Eye (tissue), 1 donor: Measurements from ENCODE around the gene B4GALT7.
"Not testable (repeated sequence)": the region's sequence is repeated elsewhere in the genome, so short reads cannot be mapped to it uniquely, and the experiment has no call there.

ENCODE experiments used
- DNase-seq: peaks from one replicate; pipeline ENCODE4 v3.0.0-alpha.2; 2015

Gene B4GALT7

DNA sequence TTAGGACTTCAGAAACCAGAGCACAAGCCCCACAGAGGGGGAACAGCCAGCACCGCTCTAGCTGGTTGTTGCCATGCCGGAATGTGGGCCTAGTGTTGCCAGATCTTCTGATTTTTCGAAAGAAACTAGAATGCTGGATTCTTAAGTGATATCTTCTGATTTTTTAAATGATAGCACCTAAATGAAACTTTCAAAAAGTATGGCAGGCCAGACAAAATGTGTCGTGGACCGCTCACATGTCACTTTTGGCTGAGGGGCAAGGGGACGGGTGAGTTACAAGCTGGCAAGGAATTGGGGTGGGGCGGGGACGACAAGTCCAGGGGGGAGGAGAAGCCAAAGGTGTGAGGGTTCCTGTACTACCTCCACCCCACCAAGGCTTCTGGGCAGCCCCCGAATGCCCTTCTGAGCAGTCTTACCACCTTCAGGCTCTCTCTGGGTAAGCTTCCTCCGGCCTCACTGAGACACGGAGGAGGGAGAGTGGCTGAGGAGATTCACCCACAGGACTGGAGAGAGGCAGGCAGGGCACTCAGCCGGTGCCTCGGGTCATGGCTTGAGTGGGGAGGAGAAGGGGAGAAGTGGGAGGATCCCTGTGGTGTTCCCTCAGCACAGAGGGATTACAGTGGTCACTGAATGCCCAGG is 10.3 kb downstream of the B4GALT7 start:
- no peak for DNase-seq

DNA sequence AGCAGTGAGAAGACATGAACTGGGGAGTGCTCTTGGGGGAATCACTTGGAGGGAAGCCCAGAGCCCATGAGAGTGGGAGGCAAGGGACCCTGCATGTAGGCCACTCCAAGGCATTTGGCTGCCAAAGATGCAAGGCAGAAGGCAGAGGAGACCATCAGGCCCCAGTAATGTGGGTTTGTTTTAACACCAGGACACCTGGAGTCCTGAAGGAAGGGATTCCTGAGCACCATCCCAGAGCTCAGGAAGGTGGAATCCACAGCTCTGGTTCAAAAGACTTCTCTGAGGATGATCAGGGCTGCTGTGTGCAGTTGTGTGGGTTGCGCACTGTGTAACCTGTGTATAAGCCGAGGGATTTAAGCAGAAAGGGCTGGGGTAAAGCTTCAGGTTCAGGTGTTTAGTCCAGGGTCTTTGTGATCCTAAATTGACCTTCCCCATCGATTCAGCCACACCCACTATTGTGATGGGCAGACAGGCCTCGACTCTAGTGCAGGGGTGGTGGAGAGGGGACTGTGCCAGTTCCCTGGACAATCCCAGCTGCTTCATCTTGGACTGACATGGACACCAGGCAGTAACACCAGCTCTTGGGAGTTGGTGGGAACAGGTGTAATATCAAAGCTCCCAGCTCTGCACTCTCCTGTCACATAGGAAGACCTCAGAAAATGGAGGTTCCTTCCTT is 11.0 kb downstream of the B4GALT7 start:
- no peak for DNase-seq

DNA sequence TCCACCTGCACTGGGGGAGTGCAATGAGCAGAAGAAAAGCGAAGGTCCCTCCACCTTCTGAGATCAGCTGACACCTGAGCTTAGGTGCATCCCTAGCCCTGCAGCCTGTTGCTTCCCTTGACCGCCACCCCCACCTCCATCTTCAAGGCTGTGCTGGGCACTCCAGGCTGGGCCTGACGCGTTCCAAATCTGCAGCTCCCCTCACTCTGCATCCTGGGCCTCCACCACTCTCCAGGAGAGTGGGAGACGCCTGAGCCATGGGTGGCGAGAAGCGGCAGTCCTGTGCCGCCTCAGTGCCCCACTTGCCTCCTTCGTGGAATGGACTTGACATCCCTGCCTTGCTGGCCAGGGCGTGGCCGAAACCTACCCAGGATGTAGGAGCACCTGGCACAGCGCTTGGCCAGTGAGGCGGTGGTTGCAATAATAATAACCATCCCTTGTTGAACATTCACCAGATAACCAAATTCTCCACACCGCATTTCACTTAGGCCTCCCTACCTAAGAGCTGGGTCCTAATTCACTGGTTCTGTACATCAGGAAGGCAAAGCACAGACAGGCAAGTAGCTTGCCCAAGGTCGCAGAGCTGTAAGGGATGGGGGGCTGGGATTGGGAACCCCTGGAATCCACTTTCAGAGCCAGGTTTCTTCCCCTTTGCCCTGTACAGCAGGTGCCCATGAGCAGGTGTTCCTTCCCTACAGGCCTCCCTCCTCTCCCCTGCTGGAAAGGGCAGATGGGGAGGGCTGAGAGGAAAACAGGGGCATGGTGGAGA is 11.7 kb downstream of the B4GALT7 start:
- no peak for DNase-seq

DNA sequence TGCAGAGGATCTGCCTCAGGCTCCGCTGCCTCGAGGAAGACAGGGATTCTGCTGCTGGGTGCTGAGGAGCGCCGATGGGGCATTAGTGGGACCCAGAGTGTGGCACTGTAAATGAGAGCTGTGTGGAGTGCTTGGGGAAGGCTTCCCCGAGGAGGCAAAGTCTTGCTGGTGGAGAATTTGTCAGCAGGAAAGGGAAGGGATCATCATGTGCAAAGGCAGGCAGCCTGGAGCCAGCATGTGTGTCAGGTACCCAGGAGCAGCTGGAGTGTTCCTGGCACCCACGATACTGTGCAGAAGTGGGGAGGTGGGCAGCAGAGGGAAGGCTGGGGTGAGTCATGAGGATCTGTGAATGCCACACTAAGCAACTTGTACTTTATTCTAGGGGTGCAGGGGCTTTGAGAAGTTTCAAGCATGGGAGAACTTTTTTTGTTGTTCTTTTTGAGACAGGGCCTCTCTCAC is 12.3 kb downstream of the B4GALT7 start:
- no peak for DNase-seq

DNA sequence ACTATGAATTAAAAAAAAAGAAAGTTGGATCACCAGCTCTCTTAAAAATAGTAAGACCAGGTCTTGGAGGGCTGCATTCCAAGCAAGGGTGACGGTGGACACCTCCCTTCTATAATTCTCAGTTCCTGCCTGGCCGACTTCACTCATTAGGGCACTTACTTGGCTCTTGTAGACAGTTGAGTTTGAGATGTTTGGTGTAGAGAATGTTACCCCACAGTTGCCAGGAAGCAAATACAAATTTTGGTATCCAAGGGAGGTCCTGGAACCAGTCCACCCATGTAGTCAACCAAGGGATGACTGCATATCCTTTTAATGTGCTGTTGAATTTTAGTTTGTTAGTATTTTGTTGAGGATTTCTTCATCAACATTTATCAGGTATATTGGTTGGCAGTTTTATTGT is 20.6 kb downstream of the B4GALT7 start:
- no peak for DNase-seq

GRCh38 chr5:177624172-177624571 is 24.2 kb downstream of the B4GALT7 start:
- not testable (repeated sequence) for DNase-seq

DNA sequence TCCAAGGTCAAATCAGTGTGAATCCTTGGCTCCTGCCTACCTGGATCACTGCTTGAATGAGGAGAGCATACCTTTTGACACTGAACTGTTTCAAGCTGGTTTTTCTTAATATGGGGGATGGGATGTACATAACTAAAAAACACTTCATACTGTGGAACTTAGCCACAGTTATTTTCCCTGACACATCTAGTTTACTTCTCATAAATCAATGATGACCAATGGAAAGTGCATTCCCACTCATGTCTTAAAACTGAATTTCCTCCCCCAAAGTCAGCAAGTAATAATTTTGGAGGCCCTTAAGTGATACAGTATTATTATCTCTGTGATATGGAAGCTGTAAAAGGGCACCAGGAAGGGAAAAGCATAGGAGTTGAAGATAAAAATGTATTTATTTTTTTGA is 30.3 kb downstream of the B4GALT7 start:
- DNase-seq = not testable (repeated sequence)

- not testable (repeated sequence) for DNase-seq
Measured at GRCh38 chr5:177634912-177635311, 35.0 kb downstream of the B4GALT7 start.

DNA sequence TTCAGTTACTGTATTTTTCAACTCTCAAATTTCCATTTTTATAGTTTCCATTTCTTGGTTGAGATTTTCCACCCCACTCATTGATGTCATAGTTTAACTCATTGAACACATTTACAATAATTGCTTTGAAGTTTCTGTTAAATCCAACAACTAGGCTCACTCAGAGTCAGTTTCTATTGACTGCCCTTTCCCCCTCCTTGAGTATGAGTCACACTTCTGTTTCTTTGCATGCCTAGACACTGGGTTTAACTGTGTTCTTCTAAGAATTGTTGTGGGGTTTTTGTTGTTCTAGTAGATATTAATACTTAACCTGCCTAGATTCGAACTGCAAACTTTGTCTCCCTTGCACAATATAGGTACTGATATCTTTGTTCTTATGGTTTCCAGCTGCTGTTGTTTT is 45.5 kb downstream of the B4GALT7 start:
- not testable (repeated sequence) for DNase-seq

GRCh38 chr5:177651235-177651634 is 51.3 kb downstream of the B4GALT7 start:
- not testable (repeated sequence) for DNase-seq

GRCh38 chr5:177657846-177658245 is 57.9 kb downstream of the B4GALT7 start:
- not testable (repeated sequence) for DNase-seq

GRCh38 chr5:177658542-177658941 is 58.6 kb downstream of the B4GALT7 start:
- DNase-seq = not testable (repeated sequence)
